ENCODE results near the gene WDR6. TPM values are rescaled to one million over a fixed set of nuclear protein-coding genes. Genes with fewer than 3 reads are reported as not detected.

WDR6 gene
- total and polyA plus RNA-seq, 8 donors = 51.6 to 184 (median 141) TPM

GRCh38 chr3:49054344-49054862 is 47.2 kb downstream of the WDR6 start:
- H3K36me3 ChIP-seq = peaks cover 31 to 94% (median 90%) of the 10 kb centered on the region in 4 donors
- no peak for TF ChIP-seq POLR2A (IDR thresholded peaks at IDR 0.05)
- no peak for TF ChIP-seq CTCF (IDR thresholded peaks at IDR 0.05)
- no peak for TF ChIP-seq POLR2AphosphoS5 (IDR thresholded peaks at IDR 0.05)
- TF ChIP-seq EP300 (IDR thresholded peaks at IDR 0.05) = no peak
- no peaks in the 10 kb centered on the region for H3K27me3 ChIP-seq
- no peak for DNase-seq
- no peak overlapping the region for H3K27ac ChIP-seq
- intact Hi-C loops (cut with DNase I; ENCODE audit: low total_unique reads) = no loop called here
- 88 to 100% (median 97%) methylated on average over 2 of the region's 2 CpGs for WGBS, 5 donors
- H3K4me1 ChIP-seq = peaks cover 0 to 11% (median 0%) of the 10 kb centered on the region in 4 donors
- no peaks in the 10 kb centered on the region for H3K9me3 ChIP-seq
- H3K4me3 ChIP-seq = no peak overlapping the region

DNA sequence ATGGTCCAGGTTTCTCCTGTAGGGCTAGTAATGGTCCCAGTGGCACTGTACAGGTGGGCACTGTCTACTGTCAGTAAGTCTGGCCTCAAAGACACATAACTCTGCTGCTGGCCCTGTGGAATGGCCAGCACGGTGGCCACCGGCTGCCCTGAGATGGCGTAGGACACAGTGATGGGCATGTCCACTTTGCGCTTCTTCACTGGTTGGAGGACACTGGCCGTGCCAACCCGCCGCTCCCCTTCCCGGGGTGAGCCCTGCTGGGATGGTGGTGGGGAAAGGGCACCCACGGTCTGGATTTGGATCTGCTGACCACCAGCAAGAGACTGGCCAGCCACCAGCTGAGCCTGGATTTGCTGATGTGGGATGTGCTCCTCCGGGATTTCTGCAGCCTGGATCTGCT is 50.1 kb downstream of the WDR6 start:
- Histone ChIP-seq H3K27me3 (no peaks in the 10 kb centered on the region), H3K4me3 (no peak overlapping the region), H3K36me3 (peaks cover 29 to 98% (median 95%) of the 10 kb centered on the region in 4 donors), H3K4me1 (peaks cover 0 to 8% (median 0%) of the 10 kb centered on the region in 4 donors), H3K27ac (no peak overlapping the region), H3K9me3 (no peaks in the 10 kb centered on the region)
- WGBS, 5 donors = 94 to 98% (median 96%) methylated on average over 7 to 10 of the region's 10 CpGs
- TF ChIP-seq CTCF (IDR thresholded peaks at IDR 0.05) (no peak), EP300 (IDR thresholded peaks at IDR 0.05) (no peak), POLR2A (IDR thresholded peaks at IDR 0.05) (no peak), POLR2AphosphoS5 (IDR thresholded peaks at IDR 0.05) (no peak)
- DNase-seq = no peak
- intact Hi-C loops (cut with DNase I; ENCODE audit: low total_unique reads) = no loop called here

GRCh38 chr3:49058011-49058410 is 50.8 kb downstream of the WDR6 start:
- Histone ChIP-seq H3K36me3 (peaks cover 25 to 98% (median 95%) of the 10 kb centered on the region in 4 donors), H3K4me1 (peaks cover 0 to 7% (median 0%) of the 10 kb centered on the region in 4 donors), H3K27ac (no peak overlapping the region), H3K27me3 (no peaks in the 10 kb centered on the region), H3K4me3 (no peak overlapping the region), H3K9me3 (no peaks in the 10 kb centered on the region)
- intact Hi-C loops (cut with DNase I; ENCODE audit: low total_unique reads) = no loop called here
- no peak for DNase-seq
- TF ChIP-seq POLR2A (IDR thresholded peaks at IDR 0.05) (no peak), CTCF (IDR thresholded peaks at IDR 0.05) (no peak), EP300 (IDR thresholded peaks at IDR 0.05) (no peak), POLR2AphosphoS5 (IDR thresholded peaks at IDR 0.05) (no peak)
- 92 to 98% (median 94%) methylated on average over 7 of the region's 7 CpGs for WGBS, 5 donors

Small RNA genes lying within 50 kb of the gene (small RNA-seq; reads per million reads assigned to genes)
- gene MIR191 (5,810 to 8,763 (median 7,131) reads per million in 4 donors), gene MIR425 (16.3 to 61.9 (median 44.0) reads per million in 4 donors)

Other genes starting within 250 kb of the WDR6 start
- gene PRKAR2A, start 159.5 kb upstream of the WDR6 start, total RNA-seq = 10 to 100 TPM; 12.1 to 65.9 (median 47.3) TPM
- gene PRKAR2A, start 159.5 kb upstream of the WDR6 start, polyA plus RNA-seq = 10 to 100 TPM in 1 of 3 donors, 1 to 10 TPM in 2; 6.9 to 11.0 (median 9.2) TPM
- gene SLC25A20, start 108.5 kb upstream of the WDR6 start, total RNA-seq = 100 to 1,000 TPM in 1 of 5 donors, 10 to 100 TPM in 3, 1 to 10 TPM in 1; 7.5 to 142 (median 18.8) TPM
- gene SLC25A20, start 108.5 kb upstream of the WDR6 start, polyA plus RNA-seq = 10 to 100 TPM in 2 of 3 donors, 1 to 10 TPM in 1; 7.7 to 24.1 (median 17.9) TPM
- gene ARIH2, start 88.5 kb upstream of the WDR6 start, total RNA-seq = 100 to 1,000 TPM in 3 of 5 donors, 10 to 100 TPM in 2; 29.8 to 202 (median 130) TPM
- 10 to 100 TPM; 30.0 to 51.9 (median 40.2) TPM for gene ARIH2, start 88.5 kb upstream of the WDR6 start, polyA plus RNA-seq
- 100 to 1,000 TPM in 3 of 5 donors, 10 to 100 TPM in 2; 34.0 to 383 (median 158) TPM for gene P4HTM, start 17.1 kb upstream of the WDR6 start, total RNA-seq
- gene P4HTM, start 17.1 kb upstream of the WDR6 start, polyA plus RNA-seq = 10 to 100 TPM; 19.1 to 49.2 (median 21.2) TPM
- gene DALRD3, start 11.2 kb downstream of the WDR6 start, total RNA-seq = 10 to 100 TPM in 4 of 5 donors, 1 to 10 TPM in 1; 2.3 to 74.1 (median 47.1) TPM
- 10 to 100 TPM; 34.9 to 41.4 (median 35.0) TPM for gene DALRD3, start 11.2 kb downstream of the WDR6 start, polyA plus RNA-seq
- 10 to 100 TPM; 41.3 to 74.8 (median 44.9) TPM for gene NDUFAF3, start 14.7 kb downstream of the WDR6 start, total RNA-seq
- gene NDUFAF3, start 14.7 kb downstream of the WDR6 start, polyA plus RNA-seq = 100 to 1,000 TPM in 1 of 3 donors, 10 to 100 TPM in 2; 93.3 to 105 (median 94.2) TPM
- gene IMPDH2, start 22.0 kb downstream of the WDR6 start, total RNA-seq = 100 to 1,000 TPM in 3 of 5 donors, 10 to 100 TPM in 2; 50.4 to 159 (median 107) TPM
- gene IMPDH2, start 22.0 kb downstream of the WDR6 start, polyA plus RNA-seq = 100 to 1,000 TPM in 2 of 3 donors, 10 to 100 TPM in 1; 90.9 to 156 (median 107) TPM
- gene QRICH1, start 86.7 kb downstream of the WDR6 start, total RNA-seq = 100 to 1,000 TPM in 1 of 5 donors, 10 to 100 TPM in 4; 27.2 to 105 (median 63.4) TPM
- 10 to 100 TPM; 16.1 to 29.7 (median 19.4) TPM for gene QRICH1, start 86.7 kb downstream of the WDR6 start, polyA plus RNA-seq
- 100 to 1,000 TPM; 151 to 418 (median 217) TPM for gene QARS1, start 97.4 kb downstream of the WDR6 start, total RNA-seq
- gene QARS1, start 97.4 kb downstream of the WDR6 start, polyA plus RNA-seq = 100 to 1,000 TPM; 241 to 303 (median 265) TPM
- gene USP19, start 113.4 kb downstream of the WDR6 start, total RNA-seq = 10 to 100 TPM; 21.6 to 77.2 (median 57.1) TPM
- gene USP19, start 113.4 kb downstream of the WDR6 start, polyA plus RNA-seq = 10 to 100 TPM; 15.6 to 16.6 (median 15.7) TPM
- 100 to 1,000 TPM; 195 to 578 (median 552) TPM for gene LAMB2, start 125.7 kb downstream of the WDR6 start, total RNA-seq
- gene LAMB2, start 125.7 kb downstream of the WDR6 start, polyA plus RNA-seq = 100 to 1,000 TPM; 198 to 333 (median 200) TPM
- gene CCDC71, start 158.9 kb downstream of the WDR6 start, total RNA-seq = 10 to 100 TPM in 3 of 5 donors, 1 to 10 TPM in 2; 2.3 to 22.6 (median 12.9) TPM
- gene CCDC71, start 158.9 kb downstream of the WDR6 start, polyA plus RNA-seq = 10 to 100 TPM; 11.4 to 15.6 (median 12.6) TPM
- 10 to 100 TPM; 11.6 to 41.1 (median 20.6) TPM for gene KLHDC8B, start 164.2 kb downstream of the WDR6 start, total RNA-seq
- gene KLHDC8B, start 164.2 kb downstream of the WDR6 start, polyA plus RNA-seq = 10 to 100 TPM; 15.2 to 37.7 (median 17.6) TPM

All from stomach (tissue), 9 donors.